Measurements from ENCODE around the gene MYL9.

GRCh38 chr20:36579996-36580545, 38.8 kb downstream of the MYL9 start:
- TF ChIP-seq CTCF (IDR thresholded peaks at IDR 0.05; ENCODE audit: extremely low read depth in 1 of 2, insufficient read depth in 1 of 2, low read depth in 1 of 2, low read length in 2 of 2) (no peak), JUN (IDR thresholded peaks at IDR 0.05; ENCODE audit: borderline replicate concordance, insufficient read depth, insufficient read length, low read depth) (no peak), POLR2A (IDR thresholded peaks at IDR 0.05; ENCODE audit: low read depth, low read length) (no peak), EZH2 (IDR thresholded peaks at IDR 0.05; ENCODE audit: borderline replicate concordance, low read depth, low read length, severe bottlenecking) (no peak), MYC (IDR thresholded peaks at IDR 0.05; ENCODE audit: low read depth, low read length) (no peak), FOS (IDR thresholded peaks at IDR 0.05; ENCODE audit: borderline replicate concordance, insufficient read depth, low read length) (no peak)
